ENCODE results near the gene ADAMTS15.
"Not testable (repeated sequence)": the region's sequence is repeated elsewhere in the genome, so short reads cannot be mapped to it uniquely, and the experiment has no call there.

ADAMTS15 gene

GRCh38 chr11:130437848-130438247 lies 10.6 kb upstream of the ADAMTS15 start (continued):
- TF ChIP-seq, protein P1, sequence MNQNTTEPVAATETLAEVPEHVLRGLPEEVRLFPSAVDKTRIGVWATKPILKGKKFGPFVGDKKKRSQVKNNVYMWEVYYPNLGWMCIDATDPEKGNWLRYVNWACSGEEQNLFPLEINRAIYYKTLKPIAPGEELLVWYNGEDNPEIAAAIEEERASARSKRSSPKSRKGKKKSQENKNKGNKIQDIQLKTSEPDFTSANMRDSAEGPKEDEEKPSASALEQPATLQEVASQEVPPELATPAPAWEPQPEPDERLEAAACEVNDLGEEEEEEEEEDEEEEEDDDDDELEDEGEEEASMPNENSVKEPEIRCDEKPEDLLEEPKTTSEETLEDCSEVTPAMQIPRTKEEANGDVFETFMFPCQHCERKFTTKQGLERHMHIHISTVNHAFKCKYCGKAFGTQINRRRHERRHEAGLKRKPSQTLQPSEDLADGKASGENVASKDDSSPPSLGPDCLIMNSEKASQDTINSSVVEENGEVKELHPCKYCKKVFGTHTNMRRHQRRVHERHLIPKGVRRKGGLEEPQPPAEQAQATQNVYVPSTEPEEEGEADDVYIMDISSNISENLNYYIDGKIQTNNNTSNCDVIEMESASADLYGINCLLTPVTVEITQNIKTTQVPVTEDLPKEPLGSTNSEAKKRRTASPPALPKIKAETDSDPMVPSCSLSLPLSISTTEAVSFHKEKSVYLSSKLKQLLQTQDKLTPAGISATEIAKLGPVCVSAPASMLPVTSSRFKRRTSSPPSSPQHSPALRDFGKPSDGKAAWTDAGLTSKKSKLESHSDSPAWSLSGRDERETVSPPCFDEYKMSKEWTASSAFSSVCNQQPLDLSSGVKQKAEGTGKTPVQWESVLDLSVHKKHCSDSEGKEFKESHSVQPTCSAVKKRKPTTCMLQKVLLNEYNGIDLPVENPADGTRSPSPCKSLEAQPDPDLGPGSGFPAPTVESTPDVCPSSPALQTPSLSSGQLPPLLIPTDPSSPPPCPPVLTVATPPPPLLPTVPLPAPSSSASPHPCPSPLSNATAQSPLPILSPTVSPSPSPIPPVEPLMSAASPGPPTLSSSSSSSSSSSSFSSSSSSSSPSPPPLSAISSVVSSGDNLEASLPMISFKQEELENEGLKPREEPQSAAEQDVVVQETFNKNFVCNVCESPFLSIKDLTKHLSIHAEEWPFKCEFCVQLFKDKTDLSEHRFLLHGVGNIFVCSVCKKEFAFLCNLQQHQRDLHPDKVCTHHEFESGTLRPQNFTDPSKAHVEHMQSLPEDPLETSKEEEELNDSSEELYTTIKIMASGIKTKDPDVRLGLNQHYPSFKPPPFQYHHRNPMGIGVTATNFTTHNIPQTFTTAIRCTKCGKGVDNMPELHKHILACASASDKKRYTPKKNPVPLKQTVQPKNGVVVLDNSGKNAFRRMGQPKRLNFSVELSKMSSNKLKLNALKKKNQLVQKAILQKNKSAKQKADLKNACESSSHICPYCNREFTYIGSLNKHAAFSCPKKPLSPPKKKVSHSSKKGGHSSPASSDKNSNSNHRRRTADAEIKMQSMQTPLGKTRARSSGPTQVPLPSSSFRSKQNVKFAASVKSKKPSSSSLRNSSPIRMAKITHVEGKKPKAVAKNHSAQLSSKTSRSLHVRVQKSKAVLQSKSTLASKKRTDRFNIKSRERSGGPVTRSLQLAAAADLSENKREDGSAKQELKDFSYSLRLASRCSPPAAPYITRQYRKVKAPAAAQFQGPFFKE (tag by site-specific recombination; IDR thresholded peaks at IDR 0.05; ENCODE audit: borderline replicate concordance), result no peak
- TF ChIP-seq GFI1B (tag by site-specific recombination; IDR thresholded peaks at IDR 0.05) (no peak), INSM2 (tag by site-specific recombination; IDR thresholded peaks at IDR 0.05) (no peak), ZNF423 (tag by site-specific recombination; IDR thresholded peaks at IDR 0.05) (no peak)
- TF ChIP-seq, protein P2, sequence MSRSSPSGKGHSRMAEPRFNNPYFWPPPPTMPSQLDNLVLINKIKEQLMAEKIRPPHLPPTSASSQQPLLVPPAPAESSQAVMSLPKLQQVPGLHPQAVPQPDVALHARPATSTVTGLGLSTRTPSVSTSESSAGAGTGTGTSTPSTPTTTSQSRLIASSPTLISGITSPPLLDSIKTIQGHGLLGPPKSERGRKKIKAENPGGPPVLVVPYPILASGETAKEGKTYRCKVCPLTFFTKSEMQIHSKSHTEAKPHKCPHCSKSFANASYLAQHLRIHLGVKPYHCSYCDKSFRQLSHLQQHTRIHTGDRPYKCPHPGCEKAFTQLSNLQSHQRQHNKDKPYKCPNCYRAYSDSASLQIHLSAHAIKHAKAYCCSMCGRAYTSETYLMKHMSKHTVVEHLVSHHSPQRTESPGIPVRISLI (tag by site-specific recombination; IDR thresholded peaks at IDR 0.05), result no peak

- H3K4me1 ChIP-seq (ENCODE audit: control insufficient read depth, insufficient read depth, low read length); H3K36me3 ChIP-seq (ENCODE audit: control insufficient read depth in 2 of 2, insufficient read depth in 1 of 2, low read length in 2 of 2); H3K9me3 ChIP-seq (ENCODE audit: control insufficient read depth, insufficient read depth, low read depth, low read length); POLR2A ChIA-PET; H3K27ac ChIP-seq (ENCODE audit: extremely low read depth, low read depth, low read length); H3K4me3 ChIP-seq (ENCODE audit: low read depth, low read length): not testable (repeated sequence)
- CTCF ChIA-PET, result interaction anchor here (0.6 to 11.6 kb wide), 5 partner anchors 10 to 424 kb away, joined by 3 to 408 read pairs (median 10); partner anchors contain the start of gene ADAMTS15
- peak; percentile 52 for TF ChIP-seq ZNF366 (tag by site-specific recombination; conservative IDR thresholded peaks at IDR 0.05)
These were observed 9.9 kb upstream of the ADAMTS15 start for GRCh38 chr11:130438401-130439159.

GRCh38 chr11:130439160-130439519 lies 9.3 kb upstream of the ADAMTS15 start:
- Histone ChIP-seq H3K4me1 (ENCODE audit: control insufficient read depth, insufficient read depth, low read length) (no peaks in the 10 kb centered on the region), H3K27ac (ENCODE audit: extremely low read depth, low read depth, low read length) (no peak overlapping the region), H3K9me3 (ENCODE audit: control insufficient read depth, insufficient read depth, low read depth, low read length) (no peaks in the 10 kb centered on the region), H3K4me3 (ENCODE audit: low read depth, low read length) (no peak overlapping the region), H3K36me3 (ENCODE audit: control insufficient read depth in 2 of 2, insufficient read depth in 1 of 2, low read length in 2 of 2) (no peaks in the 10 kb centered on the region)
- CTCF ChIA-PET, result interaction anchor here (0.6 to 11.6 kb wide), 3 partner anchors 221 to 424 kb away, joined by 3 to 408 read pairs (median 10); no protein-coding TSS in a partner anchor
- POLR2A ChIA-PET, result no interaction called here
- TF ChIP-seq ZNF585B (tag by site-specific recombination; IDR thresholded peaks at IDR 0.05), result no peak
- TF ChIP-seq ZNF548 (tag by site-specific recombination; IDR thresholded peaks at IDR 0.05), result no peak
- no peak for TF ChIP-seq ZNF792 (tag by site-specific recombination; IDR thresholded peaks at IDR 0.05)
- TF ChIP-seq ZNF140 (tag by site-specific recombination; IDR thresholded peaks at IDR 0.05), result no peak
- TF ChIP-seq, protein P3, sequence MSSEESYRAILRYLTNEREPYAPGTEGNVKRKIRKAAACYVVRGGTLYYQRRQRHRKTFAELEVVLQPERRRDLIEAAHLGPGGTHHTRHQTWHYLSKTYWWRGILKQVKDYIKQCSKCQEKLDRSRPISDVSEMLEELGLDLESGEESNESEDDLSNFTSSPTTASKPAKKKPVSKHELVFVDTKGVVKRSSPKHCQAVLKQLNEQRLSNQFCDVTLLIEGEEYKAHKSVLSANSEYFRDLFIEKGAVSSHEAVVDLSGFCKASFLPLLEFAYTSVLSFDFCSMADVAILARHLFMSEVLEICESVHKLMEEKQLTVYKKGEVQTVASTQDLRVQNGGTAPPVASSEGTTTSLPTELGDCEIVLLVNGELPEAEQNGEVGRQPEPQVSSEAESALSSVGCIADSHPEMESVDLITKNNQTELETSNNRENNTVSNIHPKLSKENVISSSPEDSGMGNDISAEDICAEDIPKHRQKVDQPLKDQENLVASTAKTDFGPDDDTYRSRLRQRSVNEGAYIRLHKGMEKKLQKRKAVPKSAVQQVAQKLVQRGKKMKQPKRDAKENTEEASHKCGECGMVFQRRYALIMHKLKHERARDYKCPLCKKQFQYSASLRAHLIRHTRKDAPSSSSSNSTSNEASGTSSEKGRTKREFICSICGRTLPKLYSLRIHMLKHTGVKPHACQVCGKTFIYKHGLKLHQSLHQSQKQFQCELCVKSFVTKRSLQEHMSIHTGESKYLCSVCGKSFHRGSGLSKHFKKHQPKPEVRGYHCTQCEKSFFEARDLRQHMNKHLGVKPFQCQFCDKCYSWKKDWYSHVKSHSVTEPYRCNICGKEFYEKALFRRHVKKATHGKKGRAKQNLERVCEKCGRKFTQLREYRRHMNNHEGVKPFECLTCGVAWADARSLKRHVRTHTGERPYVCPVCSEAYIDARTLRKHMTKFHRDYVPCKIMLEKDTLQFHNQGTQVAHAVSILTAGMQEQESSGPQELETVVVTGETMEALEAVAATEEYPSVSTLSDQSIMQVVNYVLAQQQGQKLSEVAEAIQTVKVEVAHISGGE (tag by site-specific recombination; conservative IDR thresholded peaks at IDR 0.05; ENCODE audit: low read depth), result no peak
- TF ChIP-seq ZNF18 (tag by site-specific recombination; IDR thresholded peaks at IDR 0.05), result no peak
- no peak for TF ChIP-seq ZNF621 (tag by site-specific recombination; IDR thresholded peaks at IDR 0.05)
- no peak for TF ChIP-seq KLF7 (tag by site-specific recombination; IDR thresholded peaks at IDR 0.05; ENCODE audit: borderline replicate concordance)
- no peak for TF ChIP-seq KLF1 (tag by site-specific recombination; IDR thresholded peaks at IDR 0.05)
- TF ChIP-seq ZNF302 (tag by site-specific recombination; IDR thresholded peaks at IDR 0.05; ENCODE audit: low read depth), result no peak
- no peak for TF ChIP-seq ZNF23 (tag by site-specific recombination; IDR thresholded peaks at IDR 0.05; ENCODE audit: borderline replicate concordance)
- TF ChIP-seq MZF1 (tag by site-specific recombination; IDR thresholded peaks at IDR 0.05; ENCODE audit: borderline replicate concordance), result no peak

Data from HEK293 (cell line).